ENCODE results near the gene GPATCH2.

Gene GPATCH2

GRCh38 chr1:217650674-217651073, 19.8 kb upstream of the GPATCH2 start:
- no peak for TF ChIP-seq CTCF (IDR thresholded peaks at IDR 0.05; ENCODE audit: low read depth, low read length)
- no peak overlapping the region for H3K4me3 ChIP-seq (ENCODE audit: low read depth, low read length)

GRCh38 chr1:217647791-217648190, 16.9 kb upstream of the GPATCH2 start:
- H3K4me3 ChIP-seq (ENCODE audit: low read depth, low read length) = no peak overlapping the region
- no peak for TF ChIP-seq CTCF (IDR thresholded peaks at IDR 0.05; ENCODE audit: low read depth, low read length)

- TF ChIP-seq CTCF (IDR thresholded peaks at IDR 0.05; ENCODE audit: low read depth, low read length) = no peak
- no peak overlapping the region for H3K4me3 ChIP-seq (ENCODE audit: low read depth, low read length)
Observed at GRCh38 chr1:217642455-217642854, 11.6 kb upstream of the GPATCH2 start.

GRCh38 chr1:217627431-217627830, 3.5 kb downstream of the GPATCH2 start:
- no peak overlapping the region for H3K4me3 ChIP-seq (ENCODE audit: low read depth, low read length)
- no peak for TF ChIP-seq CTCF (IDR thresholded peaks at IDR 0.05; ENCODE audit: low read depth, low read length)

GRCh38 chr1:217626321-217626720, 4.6 kb downstream of the GPATCH2 start:
- no peak overlapping the region for H3K4me3 ChIP-seq (ENCODE audit: low read depth, low read length)
- TF ChIP-seq CTCF (IDR thresholded peaks at IDR 0.05; ENCODE audit: low read depth, low read length) = no peak

GRCh38 chr1:217622042-217622441, 8.8 kb downstream of the GPATCH2 start:
- no peak for TF ChIP-seq CTCF (IDR thresholded peaks at IDR 0.05; ENCODE audit: low read depth, low read length)
- H3K4me3 ChIP-seq (ENCODE audit: low read depth, low read length) = no peak overlapping the region

- TF ChIP-seq CTCF (IDR thresholded peaks at IDR 0.05; ENCODE audit: low read depth, low read length) = no peak
- H3K4me3 ChIP-seq (ENCODE audit: low read depth, low read length) = no peak overlapping the region
Observed at GRCh38 chr1:217620814-217621213, 10.1 kb downstream of the GPATCH2 start.

Measured in WI38 (cell line).